ENCODE results near the gene DGCR8. TPM values are rescaled to one million over a fixed set of nuclear protein-coding genes. Genes with fewer than 3 reads are reported as not detected.

Gene DGCR8
- total and polyA plus RNA-seq, 2 of the 4 experiments (the other 2 are of a cell fraction), result 16.7 to 25.3 TPM

DNA sequence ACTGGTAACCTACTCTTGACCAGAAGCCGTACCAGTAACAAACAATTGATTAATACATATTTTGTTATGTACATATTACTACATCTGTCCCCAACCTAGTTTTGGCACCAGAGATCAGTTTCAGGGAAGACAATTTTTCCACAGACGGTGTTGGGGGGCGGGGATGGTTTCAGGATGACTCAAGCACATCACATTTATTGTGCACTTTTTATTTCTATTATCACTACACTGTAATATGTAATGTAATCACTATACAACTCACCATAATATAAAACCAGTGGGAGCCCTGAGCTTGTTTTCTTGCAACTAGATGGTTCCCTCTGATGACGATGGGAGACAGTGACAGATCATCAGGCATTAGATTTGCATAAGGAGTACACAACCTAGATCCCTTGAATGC, 15.5 kb downstream of the DGCR8 start:
- Histone ChIP-seq H2BK120ac (ENCODE audit: low read depth, low read length) (no peak overlapping the region), H4K5ac (ENCODE audit: low read depth, low read length) (no peak overlapping the region), H3K79me1 (ENCODE audit: low read depth in 1 of 2, low read length in 2 of 2) (peaks cover 35 to 70% of the 10 kb centered on the region in 2 experiments), H3K23ac (ENCODE audit: low read depth, low read length) (no peak overlapping the region), H3K4ac (ENCODE audit: low read depth, low read length) (no peak overlapping the region), H3K27me3 (ENCODE audit: control insufficient read depth, insufficient read depth, low read length) (no peaks in the 10 kb centered on the region), H3K9me3 (ENCODE audit: control insufficient read depth, insufficient read depth, low read length) (no peaks in the 10 kb centered on the region), H3K9ac (ENCODE audit: low read depth, low read length) (no peak overlapping the region), H4K8ac (ENCODE audit: low read depth in 2 of 2, low read length in 2 of 2) (no peak overlapping the region), H3K18ac (ENCODE audit: low read depth, low read length) (no peak overlapping the region), H2AK9ac (replicated peaks; ENCODE audit: low read depth, low read length, poor library complexity) (no peak overlapping the region), H4K91ac (ENCODE audit: insufficient read depth, low read depth, low read length) (no peak overlapping the region), H2BK20ac (ENCODE audit: low read depth, low read length) (no peak overlapping the region), H2AK5ac (ENCODE audit: low read depth, low read length) (no peak overlapping the region), H3K56ac (ENCODE audit: extremely low read depth, insufficient read depth, low read length) (no peak overlapping the region), H3K4me3 (ENCODE audit: insufficient read depth, low read depth, low read length) (no peak overlapping the region), H3K4me2 (ENCODE audit: low read depth, low read length) (no peak overlapping the region), H3K36me3 (ENCODE audit: control insufficient read depth, insufficient read depth, low read length) (peaks cover 71% of the 10 kb centered on the region), H2BK5ac (ENCODE audit: low read depth, low read length, poor library complexity, severe bottlenecking) (no peak overlapping the region), H3K14ac (replicated peaks; ENCODE audit: low read depth, low read length) (no peak overlapping the region), H3K4me1 (ENCODE audit: control insufficient read depth, insufficient read depth, low read length) (no peaks in the 10 kb centered on the region), H3K9me1 (ENCODE audit: insufficient read depth, low read length) (no peaks in the 10 kb centered on the region), H2BK15ac (ENCODE audit: low read depth, low read length) (no peak overlapping the region), H3K27ac (ENCODE audit: insufficient read depth, low read length) (no peak overlapping the region), H4K20me1 (ENCODE audit: insufficient read depth, low read length) (peaks cover 17% of the 10 kb centered on the region), H2AFZ (replicated peaks; ENCODE audit: low read length, poor library complexity) (no peak overlapping the region)
- intact Hi-C loops (cut with micrococcal nuclease), result no loop called here
- ATAC-seq (ENCODE audit: low read depth) (no peak), DNase-seq (no peak)
- WGBS, 2 experiments (ENCODE audit: extremely low coverage in 2 of 2, insufficient read length in 1 of 2), result 100% methylated on average over 1 of the region's 4 CpGs; no CpG with 5 or more reads in 1 of the 2 experiments
- no peak for TF ChIP-seq CEBPB (IDR thresholded peaks at IDR 0.05; ENCODE audit: low read depth, low read length)
- dilution Hi-C loops (cut with HindIII; ENCODE audit: low sequenced_read_pairs, unreplicated experiment), result no loop called here
- in situ Hi-C loops (cut with MboI; ENCODE audit: low sequenced_read_pairs), result no loop called here
- CTCF ChIA-PET, result no interaction called here
- POLR2A ChIA-PET (ENCODE audit: unreplicated experiment), result no interaction called here
- no TSS peak for BruUV-seq (replicated peaks)
